ENCODE results near the gene C17orf107. TPM values are rescaled to one million over a fixed set of nuclear protein-coding genes. Genes with fewer than 3 reads are reported as not detected.
A peak's percentile ranks its signal among the peaks of the same experiment; 100 is the strongest.

Gene C17orf107
- total and polyA plus RNA-seq, 9 of the 15 experiments (the other 6 are each of a cell fraction or from before 2014, with no cell fraction given), result 0.05 to 0.29 (median 0.07) TPM; not detected in 4

DNA sequence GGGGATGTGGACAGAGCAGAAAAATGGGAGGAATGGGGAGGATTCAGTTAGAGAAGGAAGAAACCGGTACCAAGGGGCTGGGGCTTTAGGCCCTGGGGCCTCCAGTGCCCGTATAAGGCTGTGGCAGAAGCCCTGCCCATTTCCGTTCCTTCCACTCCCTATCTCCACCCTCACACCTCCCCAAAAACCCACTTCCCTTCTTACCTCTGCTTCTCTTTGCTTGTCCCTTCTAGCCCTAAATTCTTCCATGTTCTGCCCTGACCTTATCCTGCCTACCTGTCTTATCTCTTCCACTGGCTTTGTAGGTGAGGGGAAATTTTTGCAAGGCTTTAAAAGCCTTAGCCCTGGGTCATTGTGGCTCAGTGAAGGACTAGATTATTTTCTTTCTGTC is 44.8 kb downstream of the C17orf107 start:
- in situ Hi-C loops (cut with MboI), result no loop called here
- intact Hi-C loops (cut with micrococcal nuclease), result no loop called here
- H3K4me1 ChIP-seq (replicated peaks in 1 of 2; ENCODE audit: control insufficient read depth in 2 of 2, insufficient read depth in 2 of 2, low read length in 2 of 2), result peaks cover 20 to 26% of the 10 kb centered on the region in 2 experiments; a peak in 4 of 5 replicates
- WGBS (ENCODE audit: insufficient coverage, low coverage, missing lambda C conversion rate), result 52% methylated on average over 3 of the region's 3 CpGs
- H3K79me2 ChIP-seq (ENCODE audit: control insufficient read depth, insufficient read depth, low read length), result peaks cover 85% of the 10 kb centered on the region
- H2AFZ ChIP-seq (ENCODE audit: low read depth, low read length), result no peak overlapping the region
- ChIA-PET POLR2A (interaction anchor here (0.6 to 1.6 kb wide), 4 partner anchors 13 to 53 kb away, joined by 3 read pairs; partner anchors contain the start of genes INCA1 and KIF1C), CTCF (ENCODE audit: low intra/inter-chr PET ratio) (no interaction called here)
- H3K27me3 ChIP-seq (ENCODE audit: control insufficient read depth in 2 of 2, insufficient read depth in 2 of 2, low read length in 2 of 2), result no peaks in the 10 kb centered on the region
- H3K36me3 ChIP-seq (ENCODE audit: control insufficient read depth, insufficient read depth, low read length), result peaks cover 65% of the 10 kb centered on the region
- DNase-seq (ENCODE audit: extremely low read depth in 1 of 4, low spot score in 3 of 4), result no peak
- H3K9ac ChIP-seq (ENCODE audit: insufficient read depth in 1 of 2, low read depth in 2 of 2, low read length in 2 of 2), result peak overlapping the region in 1 of 2 experiments; percentile 73; a peak in 1 of 4 replicates
- peak overlapping the region; percentile 79; the same call in 2 of the 3 replicates for H3K27ac ChIP-seq (ENCODE audit: extremely low read depth, low read depth, low read length)
- no peaks in the 10 kb centered on the region for H3K9me3 ChIP-seq (replicated peaks; ENCODE audit: control insufficient read depth, insufficient read depth, low read depth, low read length)
- H4K20me1 ChIP-seq (replicated peaks; ENCODE audit: control insufficient read depth, insufficient read depth, low read length), result peaks cover 22% of the 10 kb centered on the region
- FAIRE-seq, result no peak
- no peak overlapping the region for H3K4me2 ChIP-seq (ENCODE audit: insufficient read depth, low read length)
- no peaks in the 10 kb centered on the region for H3K9me1 ChIP-seq (ENCODE audit: control insufficient read depth, insufficient read depth, low read length)
- H3K4me3 ChIP-seq, result no peak overlapping the region
- no peak for ATAC-seq
- no TSS peak for BruUV-seq (replicated peaks)
- TF ChIP-seq SIN3A (IDR thresholded peaks at IDR 0.05; ENCODE audit: borderline replicate concordance in 2 of 2, control insufficient read depth in 1 of 2, low read depth in 2 of 2, low read length in 2 of 2) (0 out of 4 replicates have a peak, but pooled peaks of 1 of the 2 experiments have one; percentile 8), RNF2 (IDR thresholded peaks at IDR 0.05) (no peak), NFXL1 (CRISPR knock-in tag; IDR thresholded peaks at IDR 0.05) (0 out of 2 replicates have a peak, but pooled peaks have one; percentile 33), RBFOX2 (IDR thresholded peaks at IDR 0.05; ENCODE audit: low read depth, low read length) (peak; percentile 60), ELF4 (CRISPR knock-in tag; IDR thresholded peaks at IDR 0.05) (peak; percentile 43; the same call in 1 of the 2 replicates), PML (IDR thresholded peaks at IDR 0.05; ENCODE audit: low read length) (0 out of 2 replicates have a peak, but pooled peaks have one; percentile 18), HNRNPL (IDR thresholded peaks at IDR 0.05; ENCODE audit: low read depth, low read length) (0 out of 2 replicates have a peak, but pooled peaks have one; percentile 41), CREM (IDR thresholded peaks at IDR 0.05; ENCODE audit: low read depth) (no peak), POLR2G (IDR thresholded peaks at IDR 0.05; ENCODE audit: low read depth, low read length) (peak; percentile 53; the same call in 1 of the 2 replicates), NFIC (IDR thresholded peaks at IDR 0.05) (no peak), SPI1 (IDR thresholded peaks at IDR 0.05; ENCODE audit: borderline replicate concordance, low read depth, low read length) (peak; percentile 43; the same call in 1 of the 2 replicates)
- TF ChIP-seq, protein P1, sequence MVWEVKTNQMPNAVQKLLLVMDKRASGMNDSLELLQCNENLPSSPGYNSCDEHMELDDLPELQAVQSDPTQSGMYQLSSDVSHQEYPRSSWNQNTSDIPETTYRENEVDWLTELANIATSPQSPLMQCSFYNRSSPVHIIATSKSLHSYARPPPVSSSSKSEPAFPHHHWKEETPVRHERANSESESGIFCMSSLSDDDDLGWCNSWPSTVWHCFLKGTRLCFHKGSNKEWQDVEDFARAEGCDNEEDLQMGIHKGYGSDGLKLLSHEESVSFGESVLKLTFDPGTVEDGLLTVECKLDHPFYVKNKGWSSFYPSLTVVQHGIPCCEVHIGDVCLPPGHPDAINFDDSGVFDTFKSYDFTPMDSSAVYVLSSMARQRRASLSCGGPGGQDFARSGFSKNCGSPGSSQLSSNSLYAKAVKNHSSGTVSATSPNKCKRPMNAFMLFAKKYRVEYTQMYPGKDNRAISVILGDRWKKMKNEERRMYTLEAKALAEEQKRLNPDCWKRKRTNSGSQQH (CRISPR knock-in tag; IDR thresholded peaks at IDR 0.05), result peak; percentile 65; the same call in 1 of the 2 replicates
- TF ChIP-seq, protein P2, sequence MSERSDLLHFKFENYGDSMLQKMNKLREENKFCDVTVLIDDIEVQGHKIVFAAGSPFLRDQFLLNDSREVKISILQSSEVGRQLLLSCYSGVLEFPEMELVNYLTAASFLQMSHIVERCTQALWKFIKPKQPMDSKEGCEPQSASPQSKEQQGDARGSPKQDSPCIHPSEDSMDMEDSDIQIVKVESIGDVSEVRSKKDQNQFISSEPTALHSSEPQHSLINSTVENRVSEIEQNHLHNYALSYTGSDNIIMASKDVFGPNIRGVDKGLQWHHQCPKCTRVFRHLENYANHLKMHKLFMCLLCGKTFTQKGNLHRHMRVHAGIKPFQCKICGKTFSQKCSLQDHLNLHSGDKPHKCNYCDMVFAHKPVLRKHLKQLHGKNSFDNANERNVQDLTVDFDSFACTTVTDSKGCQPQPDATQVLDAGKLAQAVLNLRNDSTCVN (CRISPR knock-in tag; IDR thresholded peaks at IDR 0.05), result peak; percentile 82; the same call in 1 of the 2 replicates
- TF ChIP-seq, protein P3, sequence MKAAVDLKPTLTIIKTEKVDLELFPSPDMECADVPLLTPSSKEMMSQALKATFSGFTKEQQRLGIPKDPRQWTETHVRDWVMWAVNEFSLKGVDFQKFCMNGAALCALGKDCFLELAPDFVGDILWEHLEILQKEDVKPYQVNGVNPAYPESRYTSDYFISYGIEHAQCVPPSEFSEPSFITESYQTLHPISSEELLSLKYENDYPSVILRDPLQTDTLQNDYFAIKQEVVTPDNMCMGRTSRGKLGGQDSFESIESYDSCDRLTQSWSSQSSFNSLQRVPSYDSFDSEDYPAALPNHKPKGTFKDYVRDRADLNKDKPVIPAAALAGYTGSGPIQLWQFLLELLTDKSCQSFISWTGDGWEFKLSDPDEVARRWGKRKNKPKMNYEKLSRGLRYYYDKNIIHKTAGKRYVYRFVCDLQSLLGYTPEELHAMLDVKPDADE (conservative IDR thresholded peaks at IDR 0.05; ENCODE audit: control insufficient read depth, low read depth, low read length), result no peak
- TF ChIP-seq, protein P4, sequence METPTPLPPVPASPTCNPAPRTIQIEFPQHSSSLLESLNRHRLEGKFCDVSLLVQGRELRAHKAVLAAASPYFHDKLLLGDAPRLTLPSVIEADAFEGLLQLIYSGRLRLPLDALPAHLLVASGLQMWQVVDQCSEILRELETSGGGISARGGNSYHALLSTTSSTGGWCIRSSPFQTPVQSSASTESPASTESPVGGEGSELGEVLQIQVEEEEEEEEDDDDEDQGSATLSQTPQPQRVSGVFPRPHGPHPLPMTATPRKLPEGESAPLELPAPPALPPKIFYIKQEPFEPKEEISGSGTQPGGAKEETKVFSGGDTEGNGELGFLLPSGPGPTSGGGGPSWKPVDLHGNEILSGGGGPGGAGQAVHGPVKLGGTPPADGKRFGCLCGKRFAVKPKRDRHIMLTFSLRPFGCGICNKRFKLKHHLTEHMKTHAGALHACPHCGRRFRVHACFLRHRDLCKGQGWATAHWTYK (CRISPR knock-in tag; IDR thresholded peaks at IDR 0.05), result 0 out of 2 replicates have a peak, but pooled peaks have one; percentile 50
- TF ChIP-seq, protein P5, sequence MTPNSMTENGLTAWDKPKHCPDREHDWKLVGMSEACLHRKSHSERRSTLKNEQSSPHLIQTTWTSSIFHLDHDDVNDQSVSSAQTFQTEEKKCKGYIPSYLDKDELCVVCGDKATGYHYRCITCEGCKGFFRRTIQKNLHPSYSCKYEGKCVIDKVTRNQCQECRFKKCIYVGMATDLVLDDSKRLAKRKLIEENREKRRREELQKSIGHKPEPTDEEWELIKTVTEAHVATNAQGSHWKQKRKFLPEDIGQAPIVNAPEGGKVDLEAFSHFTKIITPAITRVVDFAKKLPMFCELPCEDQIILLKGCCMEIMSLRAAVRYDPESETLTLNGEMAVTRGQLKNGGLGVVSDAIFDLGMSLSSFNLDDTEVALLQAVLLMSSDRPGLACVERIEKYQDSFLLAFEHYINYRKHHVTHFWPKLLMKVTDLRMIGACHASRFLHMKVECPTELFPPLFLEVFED (CRISPR knock-in tag; conservative IDR thresholded peaks at IDR 0.05), result peak; percentile 89; the same call in 1 of the 2 replicates
